K562 (cell line): ENCODE measurements around the gene FOS. TPM values are rescaled to one million over a fixed set of nuclear protein-coding genes. Genes with fewer than 3 reads are reported as not detected.

Experiments used
- ARHGAP35 ChIP-seq: fragments of 450-650 bp; IDR thresholded peaks from 2 replicates; pipeline ENCODE4 v1.6.1; 2018; ENCODE audit not compliant: partially characterized antibody
- CBFB ChIP-seq: sonication (generic); formaldehyde crosslinking; IDR thresholded peaks from 2 replicates; pipeline ENCODE4 v1.4.0; 2020; ENCODE audit warnings: mild to moderate bottlenecking, missing genetic modification reagents
- CC2D1A ChIP-seq: fragments of 450-650 bp; IDR thresholded peaks from 2 replicates; pipeline ENCODE4 v1.6.1; 2017; ENCODE audit warnings: mild to moderate bottlenecking
- CREB1 ChIP-seq, 2 experiments: sonication (generic) in 1 of 2; formaldehyde crosslinking in 1 of 2; IDR thresholded peaks; 2 replicates each; pipeline versions ENCODE4 v1.6.1 to v1.8.0; 2012 to 2022; ENCODE audit warnings: inconsistent platforms in 1 of 2, mild to moderate bottlenecking in 1 of 2, missing genetic modification reagents in 1 of 2, moderate library complexity in 1 of 2
- CREM ChIP-seq: IDR thresholded peaks from 2 replicates; pipeline ENCODE4 v1.6.1; 2014; ENCODE audit warnings: antibody characterized with exemption, low read depth
- EGR1 ChIP-seq: fragments of 450-650 bp; conservative IDR thresholded peaks from 2 replicates; pipeline ENCODE4 v1.6.1; 2017; ENCODE audit warnings: mild to moderate bottlenecking
- EZH2 ChIP-seq: IDR thresholded peaks from 2 replicates; pipeline ENCODE4 v1.6.1; 2012; ENCODE audit warnings: low read depth, mild to moderate bottlenecking, inconsistent platforms, low read length, borderline replicate concordance
- HIVEP1 ChIP-seq: fragments of 250-450 bp; sonication (Bioruptor Pico); IDR thresholded peaks from 2 replicates; pipeline ENCODE4 v1.4.0; 2020; ENCODE audit warnings: mild to moderate bottlenecking
- NR2C2 ChIP-seq, 2 experiments: fragments of 200-800 bp in 1 of 2; sonication (Bioruptor generic) in 1 of 2; sonication (generic) in 1 of 2; formaldehyde crosslinking in 1 of 2; IDR thresholded peaks; 2 replicates each; pipeline versions ENCODE4 v1.6.1 to v1.8.0; 2016 to 2022; ENCODE audit warnings: mild to moderate bottlenecking in 1 of 2, missing compliant biosample characterization in 1 of 2, missing genetic modification characterization in 1 of 2, missing genetic modification reagents in 1 of 2
- PRPF4 ChIP-seq: fragments of 200-400 bp; formaldehyde crosslinking; IDR thresholded peaks from one replicate; pipeline ENCODE4 v1.6.1; 2017; ENCODE audit warnings: low read length, low read depth, mild to moderate bottlenecking; ENCODE audit not compliant: insufficient read depth, poor library complexity, severe bottlenecking
- RBFOX2 ChIP-seq: fragments of 200-400 bp; formaldehyde crosslinking; IDR thresholded peaks from 2 replicates; pipeline ENCODE4 v1.6.1; 2017; ENCODE audit warnings: low read depth, mild to moderate bottlenecking, low read length, moderate library complexity
- SMARCC2 ChIP-seq: fragments of 450-650 bp; IDR thresholded peaks from 2 replicates; pipeline ENCODE4 v1.6.1; 2017; ENCODE audit warnings: antibody characterized with exemption, moderate library complexity, mild to moderate bottlenecking, low read depth
- USF2 ChIP-seq: sonication (generic); formaldehyde crosslinking; IDR thresholded peaks from 2 replicates; pipeline ENCODE4 v1.5.0; 2020; ENCODE audit warnings: missing genetic modification reagents
- YY1 ChIP-seq, 3 experiments: IDR thresholded peaks; 2 replicates each; pipeline ENCODE4 v1.6.1; 2011; ENCODE audit warnings: low read length in 2 of 3, mild to moderate bottlenecking in 2 of 3, moderate library complexity in 2 of 3, borderline replicate concordance in 1 of 3, control low read depth in 1 of 3, low read depth in 1 of 3; ENCODE audit not compliant: insufficient read depth in 3 of 3, insufficient replicate concordance in 2 of 3, control insufficient read depth in 1 of 3, insufficient read length in 1 of 3; ENCODE audit errors: extremely low read depth in 1 of 3
- ZC3H4 ChIP-seq: sonication (generic); formaldehyde crosslinking; IDR thresholded peaks from 2 replicates; pipeline ENCODE4 v1.9.0; 2021; ENCODE audit warnings: missing genetic modification reagents, borderline replicate concordance
- ZFX ChIP-seq: sonication (generic); formaldehyde crosslinking; IDR thresholded peaks from 2 replicates; pipeline ENCODE4 v1.8.0; 2022; ENCODE audit warnings: mild to moderate bottlenecking, missing genetic modification reagents, moderate library complexity
- ZNF197 ChIP-seq: fragments of 200-800 bp; sonication (Bioruptor generic); IDR thresholded peaks from 2 replicates; pipeline ENCODE4 v1.6.1; 2016; ENCODE audit warnings: low read depth, missing genetic modification characterization, missing compliant biosample characterization
- ZNF512 ChIP-seq: IDR thresholded peaks from 2 replicates; pipeline ENCODE4 v1.6.1; 2016; ENCODE audit warnings: missing genetic modification characterization, missing compliant biosample characterization
- polyA plus RNA-seq, 8 experiments: library from polyadenylated mRNA; depleted of rRNA in 4 of 8; stranded (reverse) in 5 of 8; unstranded in 3 of 8; fragments of >200 nt; fragmentation: Nextera tagmentation in 2 of 8; fragmentation: Illumina TruSeq in 1 of 8; extraction: Ambion mirVana in 2 of 8; extraction: Trizol in 1 of 8; gene quantifications; 2 replicates each; pipeline versions ENCODE4 v1.2.1 to v1.2.3, GENCODE V29; 2011 to 2014; ENCODE audit warnings: inconsistent platforms in 1 of 8, missing spikeins in 1 of 8
- total RNA-seq, 7 experiments: library from RNA; depleted of rRNA in 6 of 7; stranded (reverse); fragments of >200 nt in 6 of 7; fragmentation: Illumina TruSeq in 2 of 7; extraction: Trizol in 2 of 7; gene quantifications; 2 replicates each; pipeline versions ENCODE4 v1.2.1 to v1.2.3, GENCODE V29; 2011 to 2021; ENCODE audit warnings: low replicate concordance in 1 of 7
- TF ChIP-seq, protein P1 (sequence below): fragments of 450-650 bp; formaldehyde crosslinking; IDR thresholded peaks from 2 replicates; pipeline ENCODE4 v1.4.0; 2022; ENCODE audit warnings: missing genetic modification characterization

The FOS gene
- total and polyA plus RNA-seq, 9 of the 15 experiments (the other 6 are each of a cell fraction or from before 2014, with no cell fraction given), result 0.54 to 13.8 (median 8.9) TPM

- TF ChIP-seq ZNF512 (no peak), CREM (0 out of 2 replicates have a peak, but pooled peaks have one; percentile 20), RBFOX2 (0 out of 2 replicates have a peak, but pooled peaks have one; percentile 4), CBFB (CRISPR knock-in tag) (no peak), EZH2 (no peak), ZFX (CRISPR knock-in tag) (0 out of 2 replicates have a peak, but pooled peaks have one; percentile 19), NR2C2 (CRISPR knock-in tag; IDR thresholded peaks at IDR 0.05) (no peak), NR2C2 (tag; IDR thresholded peaks at IDR 0.05) (no peak), SMARCC2 (no peak), CREB1 (IDR thresholded peaks at IDR 0.05) (no peak), CREB1 (CRISPR knock-in tag; IDR thresholded peaks at IDR 0.05) (no peak), USF2 (CRISPR knock-in tag) (no peak), ARHGAP35 (no peak), HIVEP1 (CRISPR knock-in tag) (no peak), ZC3H4 (CRISPR knock-in tag) (no peak), CC2D1A (no peak), ZNF197 (CRISPR knock-in tag) (no peak), EGR1 (peak; percentile 73), YY1 (IDR thresholded peaks at IDR 0.05; ENCODE audit: borderline replicate concordance in 1 of 3, control insufficient read depth in 1 of 3, extremely low read depth in 1 of 3, insufficient read depth in 3 of 3, insufficient read length in 1 of 3, insufficient replicate concordance in 2 of 3, low read depth in 1 of 3, low read length in 2 of 3) (peak in 1 of 3 experiments; percentile 14), PRPF4 (no peak)
- TF ChIP-seq, protein P1, sequence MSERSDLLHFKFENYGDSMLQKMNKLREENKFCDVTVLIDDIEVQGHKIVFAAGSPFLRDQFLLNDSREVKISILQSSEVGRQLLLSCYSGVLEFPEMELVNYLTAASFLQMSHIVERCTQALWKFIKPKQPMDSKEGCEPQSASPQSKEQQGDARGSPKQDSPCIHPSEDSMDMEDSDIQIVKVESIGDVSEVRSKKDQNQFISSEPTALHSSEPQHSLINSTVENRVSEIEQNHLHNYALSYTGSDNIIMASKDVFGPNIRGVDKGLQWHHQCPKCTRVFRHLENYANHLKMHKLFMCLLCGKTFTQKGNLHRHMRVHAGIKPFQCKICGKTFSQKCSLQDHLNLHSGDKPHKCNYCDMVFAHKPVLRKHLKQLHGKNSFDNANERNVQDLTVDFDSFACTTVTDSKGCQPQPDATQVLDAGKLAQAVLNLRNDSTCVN (CRISPR knock-in tag), result no peak
These were observed 16.4 kb downstream of the FOS start (continued) for GRCh38 chr14:75295061-75295461.
